Measurements from ENCODE around the gene EYS.

EYS gene

DNA sequence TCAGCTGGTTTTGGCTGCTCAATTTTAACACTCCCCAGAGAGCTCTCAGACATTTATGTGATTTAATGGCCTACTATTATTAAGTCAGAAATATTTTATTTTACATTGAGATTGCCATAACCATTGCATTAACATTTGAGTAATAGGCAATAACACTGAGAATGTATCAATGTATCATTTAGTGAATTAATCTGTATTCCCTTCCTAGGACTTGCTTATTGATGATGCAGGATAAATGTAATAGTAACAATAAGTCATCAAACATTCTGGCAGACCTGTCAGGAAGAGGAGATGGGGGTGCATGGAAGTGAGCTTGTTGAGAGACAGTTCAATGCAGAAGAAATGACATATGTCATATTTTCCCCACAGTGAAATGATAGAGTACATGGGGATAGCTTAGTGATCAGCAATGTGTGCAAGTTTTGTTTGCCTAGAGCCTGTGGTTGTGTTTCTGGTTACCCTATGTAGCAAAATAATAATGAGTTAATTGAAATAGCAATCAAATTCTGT lies 458.9 kb downstream of the EYS start:
- TF ChIP-seq CTCF (IDR thresholded peaks at IDR 0.05), result no peak
- H3K9me3 Mint-ChIP-seq, result no peaks in the 10 kb centered on the region
- no peak overlapping the region for H3K4me3 Mint-ChIP-seq
- H3K27ac Mint-ChIP-seq, result no peak overlapping the region
- no peak for DNase-seq
- no peaks in the 10 kb centered on the region for H3K36me3 Mint-ChIP-seq (ENCODE audit: low read depth)
- H3K27me3 Mint-ChIP-seq (ENCODE audit: low read depth, poor library complexity), result no peaks in the 10 kb centered on the region
- no peaks in the 10 kb centered on the region for H3K4me1 Mint-ChIP-seq

DNA sequence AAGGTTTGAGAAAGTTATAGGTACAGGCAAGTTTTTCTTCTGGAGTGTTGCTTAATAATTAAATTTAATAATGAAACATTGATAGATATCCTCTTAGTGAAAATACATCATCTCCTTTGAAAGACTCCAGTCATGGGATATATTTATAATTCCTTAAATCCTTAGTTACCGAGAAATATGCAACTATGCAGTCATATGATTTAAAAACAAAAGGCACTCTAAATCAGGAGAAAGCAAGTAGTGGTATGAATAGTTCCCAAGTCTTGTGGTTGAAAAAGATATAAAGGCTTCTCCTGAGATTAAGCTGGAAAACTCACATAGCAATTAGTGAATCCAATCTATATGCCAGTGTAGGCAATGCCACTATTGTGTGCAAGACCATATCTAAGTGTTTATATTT lies 475.4 kb downstream of the EYS start:
- TF ChIP-seq CTCF (IDR thresholded peaks at IDR 0.05), result no peak
- no peaks in the 10 kb centered on the region for H3K36me3 Mint-ChIP-seq (ENCODE audit: low read depth)
- H3K4me3 Mint-ChIP-seq, result no peak overlapping the region
- H3K27me3 Mint-ChIP-seq (ENCODE audit: low read depth, poor library complexity), result no peaks in the 10 kb centered on the region
- no peaks in the 10 kb centered on the region for H3K9me3 Mint-ChIP-seq
- H3K27ac Mint-ChIP-seq, result no peak overlapping the region
- DNase-seq, result no peak
- peaks cover 6% of the 10 kb centered on the region for H3K4me1 Mint-ChIP-seq

DNA sequence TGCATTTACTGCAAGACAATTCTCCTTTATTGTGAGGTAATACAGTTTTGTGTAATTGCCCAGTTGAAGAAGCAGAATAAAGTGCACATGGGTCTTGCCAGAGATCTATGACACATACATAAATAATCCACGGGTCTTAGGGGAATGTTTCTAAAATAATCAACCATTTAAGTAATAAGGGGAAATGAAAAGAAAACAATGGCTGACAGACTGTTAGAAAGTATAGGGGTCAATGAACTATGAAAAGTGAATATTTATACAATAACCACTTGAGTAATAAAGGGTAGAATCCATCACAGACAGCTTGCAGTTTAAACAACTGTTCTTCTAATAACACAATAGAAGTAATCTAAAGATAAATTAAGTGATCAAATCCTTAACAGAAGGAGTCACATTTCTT lies 477.2 kb downstream of the EYS start:
- Mint-ChIP-seq H3K27me3 (ENCODE audit: low read depth, poor library complexity) (no peaks in the 10 kb centered on the region), H3K4me1 (peaks cover 6% of the 10 kb centered on the region), H3K36me3 (ENCODE audit: low read depth) (no peaks in the 10 kb centered on the region), H3K27ac (no peak overlapping the region), H3K9me3 (no peaks in the 10 kb centered on the region), H3K4me3 (no peak overlapping the region)
- no peak for DNase-seq
- no peak for TF ChIP-seq CTCF (IDR thresholded peaks at IDR 0.05)

DNA sequence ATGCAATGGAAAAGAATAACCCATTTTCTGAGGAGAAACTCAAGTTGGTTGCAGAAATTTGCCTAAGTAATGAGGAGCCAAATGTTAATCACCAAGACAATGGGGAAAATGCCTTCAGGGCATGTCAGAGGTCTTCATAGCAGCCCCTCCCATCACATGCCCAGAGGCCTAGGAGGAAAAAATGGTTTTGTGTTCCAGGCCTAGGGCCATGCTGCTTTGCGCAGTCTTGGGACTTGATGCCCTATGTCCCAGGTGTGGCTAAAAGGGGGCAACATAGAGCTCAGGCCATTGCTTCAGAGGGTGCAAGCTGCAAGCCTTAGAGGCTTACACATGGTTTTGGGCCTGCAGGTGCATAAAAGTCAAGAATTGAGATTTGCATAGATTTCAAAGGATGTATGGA lies 485.9 kb downstream of the EYS start:
- no peaks in the 10 kb centered on the region for H3K27me3 Mint-ChIP-seq (ENCODE audit: low read depth, poor library complexity)
- TF ChIP-seq CTCF (IDR thresholded peaks at IDR 0.05), result no peak
- no peaks in the 10 kb centered on the region for H3K36me3 Mint-ChIP-seq (ENCODE audit: low read depth)
- no peaks in the 10 kb centered on the region for H3K4me1 Mint-ChIP-seq
- H3K4me3 Mint-ChIP-seq, result no peak overlapping the region
- H3K9me3 Mint-ChIP-seq, result peaks cover 9% of the 10 kb centered on the region
- no peak overlapping the region for H3K27ac Mint-ChIP-seq
- no peak for DNase-seq

GRCh38 chr6:65202738-65203137 lies 504.3 kb downstream of the EYS start:
- H3K27me3 Mint-ChIP-seq (ENCODE audit: low read depth, poor library complexity), result peaks cover 4% of the 10 kb centered on the region
- no peaks in the 10 kb centered on the region for H3K36me3 Mint-ChIP-seq (ENCODE audit: low read depth)
- H3K27ac Mint-ChIP-seq, result no peak overlapping the region
- H3K9me3 Mint-ChIP-seq, result no peaks in the 10 kb centered on the region
- no peaks in the 10 kb centered on the region for H3K4me1 Mint-ChIP-seq
- no peak for DNase-seq
- H3K4me3 Mint-ChIP-seq, result no peak overlapping the region
- no peak for TF ChIP-seq CTCF (IDR thresholded peaks at IDR 0.05)

- H3K27ac Mint-ChIP-seq, result no peak overlapping the region
- H3K4me1 Mint-ChIP-seq, result no peaks in the 10 kb centered on the region
- no peak for TF ChIP-seq CTCF (IDR thresholded peaks at IDR 0.05)
- H3K27me3 Mint-ChIP-seq (ENCODE audit: low read depth, poor library complexity), result peaks cover 4% of the 10 kb centered on the region
- H3K4me3 Mint-ChIP-seq, result no peak overlapping the region
- H3K9me3 Mint-ChIP-seq, result no peaks in the 10 kb centered on the region
- DNase-seq, result no peak
- no peaks in the 10 kb centered on the region for H3K36me3 Mint-ChIP-seq (ENCODE audit: low read depth)
Measured at GRCh38 chr6:65199683-65200082, 507.3 kb downstream of the EYS start.
